OCI-LY3 (cell line): ENCODE results near the gene CMTM4.
"Not testable (repeated sequence)": the region's sequence is repeated elsewhere in the genome, so short reads cannot be mapped to it uniquely, and the experiment has no call there.

Source experiments
- H2AFZ ChIP-seq: fragments of 200-600, 300-600 bp; shearing (Covaris generic); 2 replicates; pipeline ENCODE4 v1.6.0; 2014; ENCODE audit warnings: antibody characterized with exemption, low read depth, low read length
- H3K27ac ChIP-seq: fragments of 200-600, 300-600 bp; sonication (generic); 2 replicates; pipeline ENCODE4 v1.5.1; 2014; ENCODE audit warnings: mild to moderate bottlenecking, low read length, moderate library complexity, mixed read lengths
- H3K27me3 ChIP-seq: fragments of 200-600, 300-600 bp; sonication (generic); 2 replicates; pipeline ENCODE4 v1.6.1; 2014; ENCODE audit warnings: low read depth, low read length, mixed read lengths
- H3K36me3 ChIP-seq: fragments of 200-600, 300-600 bp; sonication (generic); replicated peaks from 2 replicates; pipeline ENCODE3; 2014; ENCODE audit warnings: low read depth, low read length, mixed read lengths
- H3K4me1 ChIP-seq: fragments of 300-600, 200-600 bp; sonication (generic); 2 replicates; pipeline ENCODE4 v1.6.1; 2014; ENCODE audit warnings: low read length, mixed read lengths
- H3K4me2 ChIP-seq: fragments of 200-600, 300-600 bp; sonication (generic); 2 replicates; pipeline ENCODE4 v1.6.1; 2014; ENCODE audit warnings: low read length, mixed read lengths
- H3K4me3 ChIP-seq: fragments of 300-600, 200-600 bp; sonication (generic); 2 replicates; pipeline ENCODE4 v1.5.1; 2014; ENCODE audit warnings: antibody characterized with exemption, mild to moderate bottlenecking, low read length, moderate library complexity
- H3K79me2 ChIP-seq: fragments of 300-600, 200-600 bp; shearing (Covaris generic); 2 replicates; pipeline ENCODE4 v1.6.1; 2014; ENCODE audit warnings: mild to moderate bottlenecking, low read length, mixed read lengths
- H3K9ac ChIP-seq: fragments of 300-600, 200-600 bp; shearing (Covaris generic); 2 replicates; pipeline ENCODE4 v1.6.0; 2014; ENCODE audit warnings: mild to moderate bottlenecking, low read length, moderate library complexity
- H3K9me3 ChIP-seq: fragments of 200-600, 300-600 bp; shearing (Covaris generic); 2 replicates; pipeline ENCODE4 v1.6.1; 2014; ENCODE audit warnings: low read length, mixed read lengths; ENCODE audit not compliant: insufficient read depth
- H4K20me1 ChIP-seq: fragments of 200-600, 300-600 bp; sonication (generic); 2 replicates; pipeline ENCODE4 v1.6.1; 2016; ENCODE audit warnings: low read length, mixed read lengths; ENCODE audit not compliant: insufficient read depth
- CTCF ChIP-seq: fragments of 200-600, 300-600 bp; sonication (generic); IDR thresholded peaks from 2 replicates; pipeline ENCODE4 v1.5.1; 2014; ENCODE audit warnings: antibody characterized with exemption, low read length, low read depth
- EZH2phosphoT487 ChIP-seq: fragments of 200-600 bp; shearing (Covaris generic); IDR thresholded peaks from 2 replicates; pipeline ENCODE4 v1.6.1; 2018; ENCODE audit warnings: antibody characterized with exemption, mixed run types, low read depth

The CMTM4 gene

GRCh38 chr16:66569131-66569530, 127.4 kb downstream of the CMTM4 start:
- Histone ChIP-seq H3K4me1 (peaks cover 7% of the 10 kb centered on the region), H3K4me2 (no peak overlapping the region), H3K27ac (no peak overlapping the region), H3K9ac (no peak overlapping the region), H3K36me3 (peaks cover 20% of the 10 kb centered on the region), H4K20me1 (no peaks in the 10 kb centered on the region), H2AFZ (no peak overlapping the region), H3K27me3 (no peaks in the 10 kb centered on the region), H3K9me3 (no peaks in the 10 kb centered on the region), H3K79me2 (no peaks in the 10 kb centered on the region), H3K4me3 (no peak overlapping the region)
- TF ChIP-seq EZH2phosphoT487, result no peak
- no peak for TF ChIP-seq CTCF

- Histone ChIP-seq H3K9ac (no peak overlapping the region), H2AFZ (no peak overlapping the region), H3K4me2 (no peak overlapping the region), H3K27ac (no peak overlapping the region), H3K36me3 (peaks cover 25% of the 10 kb centered on the region), H4K20me1 (no peaks in the 10 kb centered on the region), H3K9me3 (no peaks in the 10 kb centered on the region), H3K27me3 (no peaks in the 10 kb centered on the region), H3K79me2 (no peaks in the 10 kb centered on the region), H3K4me3 (no peak overlapping the region), H3K4me1 (peaks cover 15% of the 10 kb centered on the region)
- TF ChIP-seq CTCF (no peak), EZH2phosphoT487 (no peak)
Measured at GRCh38 chr16:66568355-66568754, 128.2 kb downstream of the CMTM4 start.

- Histone ChIP-seq H3K4me1 (peaks cover 23% of the 10 kb centered on the region), H3K36me3 (peaks cover 28% of the 10 kb centered on the region)
- H3K79me2 ChIP-seq, H2AFZ ChIP-seq, H4K20me1 ChIP-seq, H3K4me2 ChIP-seq, H3K9ac ChIP-seq, H3K4me3 ChIP-seq, H3K9me3 ChIP-seq, H3K27me3 ChIP-seq, H3K27ac ChIP-seq: not testable (repeated sequence)
Measured at GRCh38 chr16:66567270-66567669, 129.3 kb downstream of the CMTM4 start.

- H3K27me3 ChIP-seq, result no peaks in the 10 kb centered on the region
- H3K36me3 ChIP-seq, result peaks cover 35% of the 10 kb centered on the region
- H3K9ac ChIP-seq, result no peak within 1 kb of the TSS
- H3K9me3 ChIP-seq, result no peaks in the 10 kb centered on the region
- no peak for TF ChIP-seq EZH2phosphoT487
- no peak for TF ChIP-seq CTCF
- H4K20me1 ChIP-seq, result no peaks in the 10 kb centered on the region
- peaks cover 23% of the 10 kb centered on the region for H3K4me1 ChIP-seq
- no peak within 1 kb of the TSS for H2AFZ ChIP-seq
- no peaks in the 10 kb centered on the region for H3K79me2 ChIP-seq
- no peak within 1 kb of the TSS for H3K4me3 ChIP-seq
- no peak within 1 kb of the TSS for H3K4me2 ChIP-seq
- no peak within 1 kb of the TSS for H3K27ac ChIP-seq
Measured at GRCh38 chr16:66566051-66566901, 130.3 kb downstream of the CMTM4 start, which contains the start of gene CMTM1. Gene CMTM1 (plus strand): TSS chr16:66566439. CDS start chr16:66566514, 75 bp downstream.
